Measurements from ENCODE around the gene KRTAP10-8.

The KRTAP10-8 gene

GRCh38 chr21:44580231-44580821 is 31.6 kb upstream of the KRTAP10-8 start, which contains the start of gene KRTAP10-5:
TSS of gene KRTAP10-5 (minus strand) at chr21:44580604. CDS start at chr21:44580578, 26 bp downstream.
- TF ChIP-seq CTCF (IDR thresholded peaks at IDR 0.05): peak; percentile 41
- H3K27ac ChIP-seq: peak within 1 kb of the TSS; percentile 47

GRCh38 chr21:44581158-44581557 is 30.7 kb upstream of the KRTAP10-8 start:
- TF ChIP-seq CTCF (IDR thresholded peaks at IDR 0.05) (no peak), ZFX (IDR thresholded peaks at IDR 0.05; ENCODE audit: borderline replicate concordance) (no peak)
- H3K27ac ChIP-seq: peak overlapping the region; percentile 47

- no peak for TF ChIP-seq CTCF (IDR thresholded peaks at IDR 0.05)
- TF ChIP-seq ZFX (IDR thresholded peaks at IDR 0.05; ENCODE audit: borderline replicate concordance): no peak
- H3K27ac ChIP-seq: no peak overlapping the region
Measured at GRCh38 chr21:44582055-44582454, 29.8 kb upstream of the KRTAP10-8 start.

GRCh38 chr21:44583089-44583799 is 28.6 kb upstream of the KRTAP10-8 start:
- TF ChIP-seq ZFX (IDR thresholded peaks at IDR 0.05; ENCODE audit: borderline replicate concordance) (no peak), CTCF (IDR thresholded peaks at IDR 0.05) (no peak)
- H3K27ac ChIP-seq: peak overlapping the region; percentile 44

- H3K27ac ChIP-seq: peak overlapping the region; percentile 44
- TF ChIP-seq ZFX (IDR thresholded peaks at IDR 0.05; ENCODE audit: borderline replicate concordance) (no peak), CTCF (IDR thresholded peaks at IDR 0.05) (no peak)
Measured at GRCh38 chr21:44583800-44584147, 28.1 kb upstream of the KRTAP10-8 start.

- TF ChIP-seq CTCF (IDR thresholded peaks at IDR 0.05) (no peak), ZFX (IDR thresholded peaks at IDR 0.05; ENCODE audit: borderline replicate concordance) (no peak)
- H3K27ac ChIP-seq: no peak overlapping the region
Measured at GRCh38 chr21:44585892-44586291, 26.0 kb upstream of the KRTAP10-8 start.

GRCh38 chr21:44589094-44589493 is 22.8 kb upstream of the KRTAP10-8 start:
- no peak for TF ChIP-seq ZFX (IDR thresholded peaks at IDR 0.05; ENCODE audit: borderline replicate concordance)
- no peak overlapping the region for H3K27ac ChIP-seq

All from 22Rv1 (cell line).